Subcutaneous preadipocyte (primary cell): Measurements from ENCODE around the gene FANCL. TPM values are rescaled to one million over a fixed set of nuclear protein-coding genes. Genes with fewer than 3 reads are reported as not detected.

Source experiments
- total RNA-seq: library from RNA; depleted of rRNA; stranded (reverse); fragments of >200 nt; gene quantifications from 2 replicates; pipeline ENCODE4 v1.2.3, GENCODE V29; 2012

The FANCL gene
- total RNA-seq, result 10.3 and 15.6 TPM in 2 replicates

GRCh38 chr2:58240670-58241545 lies at the start of gene FANCL:
FANCL (minus strand) TSS chr2:58241325; CDS start chr2:58241313, 12 bp downstream.

Other genes starting within 250 kb of the FANCL start
- gene VRK2, start 194.5 kb downstream of the FANCL start, total RNA-seq, result 30.1 and 36.8 TPM in 2 replicates